ENCODE measurements around the gene FANCC.

The FANCC gene

GRCh38 chr9:95080961-95081647 is 236.4 kb downstream of the FANCC start:
- no peak for DNase-seq

GRCh38 chr9:95079461-95079860 is 238.0 kb downstream of the FANCC start:
- no peak for DNase-seq

GRCh38 chr9:95078939-95079338 is 238.6 kb downstream of the FANCC start:
- no peak for DNase-seq

GRCh38 chr9:95078511-95078910 is 239.0 kb downstream of the FANCC start:
- DNase-seq: no peak

- DNase-seq: no peak
Measured at GRCh38 chr9:95077766-95078370, 239.6 kb downstream of the FANCC start.

GRCh38 chr9:95077053-95077765 is 240.3 kb downstream of the FANCC start:
- no peak for DNase-seq

- DNase-seq: no peak
Measured at GRCh38 chr9:95076696-95077052, 240.8 kb downstream of the FANCC start.

- no peak for DNase-seq
Measured at GRCh38 chr9:95075700-95076099, 241.8 kb downstream of the FANCC start.

- DNase-seq: no peak
Measured at GRCh38 chr9:95074632-95075031, 242.9 kb downstream of the FANCC start.

- DNase-seq: no peak
Measured at GRCh38 chr9:95073918-95074317, 243.6 kb downstream of the FANCC start.

- DNase-seq: no peak
Measured at GRCh38 chr9:95073042-95073607, 244.4 kb downstream of the FANCC start.

GRCh38 chr9:95071925-95072324 is 245.6 kb downstream of the FANCC start:
- DNase-seq: no peak

- no peak for DNase-seq
Measured at GRCh38 chr9:95071450-95071849, 246.1 kb downstream of the FANCC start.

GRCh38 chr9:95070549-95071021 is 246.9 kb downstream of the FANCC start:
- no peak for DNase-seq

- no peak for DNase-seq
Measured at GRCh38 chr9:95067897-95068296, 249.6 kb downstream of the FANCC start.

- DNase-seq: no peak
Measured at GRCh38 chr9:95067057-95067456, 250.5 kb downstream of the FANCC start.

GRCh38 chr9:95065224-95065623 is 252.3 kb downstream of the FANCC start:
- DNase-seq: no peak

- no peak for DNase-seq
Measured at GRCh38 chr9:95063300-95063699, 254.2 kb downstream of the FANCC start.

GRCh38 chr9:95062596-95063065 is 254.9 kb downstream of the FANCC start:
- DNase-seq: no peak

- DNase-seq: no peak
Measured at GRCh38 chr9:95061916-95062595, 255.5 kb downstream of the FANCC start.

- DNase-seq: no peak
Measured at GRCh38 chr9:95060916-95061315, 256.6 kb downstream of the FANCC start.

- DNase-seq: no peak
Measured at GRCh38 chr9:95060234-95060633, 257.3 kb downstream of the FANCC start.

GRCh38 chr9:95058795-95059386 is 258.6 kb downstream of the FANCC start:
- no peak for DNase-seq
